SIG-M5 treated with dmso at 0.1 percent for 504 hours (cell line): ENCODE data around the gene ATP13A5.

Experiments used
- DNase-seq: peaks from one replicate; lab custom pipeline; 2025; ENCODE audit not compliant: unreplicated experiment; lab: John Stamatoyannopoulos, UW

The ATP13A5 gene

DNA sequence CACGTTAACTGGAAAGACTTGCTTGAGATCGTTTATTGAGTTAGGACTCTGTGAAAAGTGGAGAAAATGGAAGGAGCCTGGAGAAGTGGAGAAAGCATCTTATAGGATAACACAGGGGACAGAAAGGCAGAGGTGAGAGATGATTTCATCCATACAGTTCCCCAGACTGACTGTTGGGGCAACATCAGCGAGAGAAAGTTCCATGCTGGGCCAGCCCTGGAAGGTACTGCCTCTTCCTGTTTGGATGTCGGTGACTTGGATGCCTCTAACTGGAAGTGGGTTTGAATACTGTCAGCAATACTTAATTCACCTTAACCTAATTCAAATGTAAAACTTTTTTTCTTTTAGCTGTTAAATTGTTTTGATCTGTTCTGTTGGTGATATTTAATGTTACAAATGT is 32.3 kb downstream of the ATP13A5 start:
- no peak for DNase-seq

DNA sequence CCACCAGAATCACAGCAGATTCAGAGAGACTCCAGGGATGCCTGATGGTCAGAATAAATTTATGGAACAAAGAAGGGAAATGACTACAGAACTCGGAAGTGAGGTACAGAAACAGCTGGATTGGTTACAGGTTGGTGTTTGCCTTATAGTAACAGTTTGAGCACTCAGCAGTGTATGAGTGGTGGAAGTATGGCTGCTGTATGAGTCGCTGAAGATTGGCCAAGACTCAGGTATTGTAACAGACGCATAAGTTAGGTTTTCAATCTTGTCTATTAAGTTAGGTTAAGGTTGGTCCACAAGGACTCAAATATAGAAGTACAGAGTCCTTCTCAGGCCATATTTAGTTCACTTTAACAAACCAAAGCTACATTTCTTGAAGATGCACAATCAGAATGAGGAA is 33.1 kb downstream of the ATP13A5 start:
- no peak for DNase-seq

GRCh38 chr3:193344486-193344885 is 34.1 kb downstream of the ATP13A5 start:
- no peak for DNase-seq

GRCh38 chr3:193343726-193344222 is 34.8 kb downstream of the ATP13A5 start:
- no peak for DNase-seq

- no peak for DNase-seq
These were observed 36.0 kb downstream of the ATP13A5 start for GRCh38 chr3:193342551-193342950.

DNA sequence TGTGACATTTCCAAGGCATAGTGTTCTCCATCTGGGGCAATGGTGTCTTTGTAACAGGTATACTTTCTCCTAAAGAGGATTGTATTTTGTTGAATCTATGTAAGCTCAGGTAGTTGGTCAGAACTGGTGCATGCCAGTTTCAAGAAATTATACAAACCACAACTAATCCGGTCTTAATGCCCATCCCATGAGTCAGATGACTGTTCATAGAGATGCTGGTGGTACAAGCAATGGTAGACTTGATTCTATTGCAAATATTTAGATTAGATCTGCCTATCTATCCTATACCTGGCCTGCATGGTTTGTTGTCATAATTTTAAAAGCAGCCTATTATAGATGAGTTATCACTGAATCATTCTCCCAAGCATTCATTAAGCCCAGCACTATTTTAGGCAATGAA is 43.5 kb downstream of the ATP13A5 start:
- DNase-seq, result no peak

GRCh38 chr3:193333229-193333628 is 45.3 kb downstream of the ATP13A5 start:
- DNase-seq, result no peak

- DNase-seq, result no peak
These were observed 47.9 kb downstream of the ATP13A5 start for GRCh38 chr3:193330555-193331204.

DNA sequence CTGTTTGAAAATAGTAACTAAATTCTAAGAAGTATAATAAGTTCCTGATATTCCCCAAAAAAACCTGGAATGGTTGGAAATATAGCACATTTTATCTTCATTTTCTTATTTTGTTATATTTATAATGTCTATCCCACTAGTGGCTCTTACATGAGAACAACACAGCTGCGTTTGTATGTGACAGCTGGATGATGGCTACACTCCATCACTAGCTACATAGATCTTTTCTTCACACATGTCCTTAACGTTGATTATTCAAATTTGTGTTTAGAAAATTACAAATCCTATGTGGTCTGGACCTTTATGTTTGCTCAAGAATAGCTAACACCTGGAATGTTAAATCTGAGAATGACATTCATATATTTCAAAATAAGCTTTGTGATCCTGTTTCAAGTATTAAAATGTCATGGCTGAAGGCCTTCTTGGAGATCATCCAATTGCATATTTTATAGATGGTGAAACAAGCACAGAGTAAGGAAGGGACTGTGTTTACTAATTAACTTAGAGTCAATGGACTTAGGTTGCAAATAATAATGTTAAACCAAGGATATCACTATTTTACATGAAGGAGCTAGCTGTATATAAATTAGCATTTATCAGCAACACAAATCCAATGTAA is 60.8 kb downstream of the ATP13A5 start:
- DNase-seq, result no peak

DNA sequence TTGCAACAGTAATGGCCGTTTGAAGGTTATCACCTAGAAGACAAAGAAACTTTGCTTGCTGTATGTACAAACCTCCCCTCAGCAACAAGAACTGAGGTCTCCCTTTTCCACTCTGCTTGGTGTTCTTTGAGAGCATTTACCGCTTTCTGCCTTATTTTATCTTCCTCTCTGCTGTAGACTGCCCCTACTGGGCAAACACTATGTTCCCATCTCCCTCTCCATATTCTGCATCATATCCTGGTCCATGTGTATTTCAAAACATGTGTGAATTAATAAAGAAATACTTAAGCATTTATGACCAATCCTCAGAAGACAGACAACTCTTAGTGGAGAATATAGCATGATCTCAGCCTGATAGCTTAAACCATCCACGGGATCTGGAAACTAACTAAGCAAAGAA is 64.4 kb downstream of the ATP13A5 start:
- DNase-seq, result no peak

DNA sequence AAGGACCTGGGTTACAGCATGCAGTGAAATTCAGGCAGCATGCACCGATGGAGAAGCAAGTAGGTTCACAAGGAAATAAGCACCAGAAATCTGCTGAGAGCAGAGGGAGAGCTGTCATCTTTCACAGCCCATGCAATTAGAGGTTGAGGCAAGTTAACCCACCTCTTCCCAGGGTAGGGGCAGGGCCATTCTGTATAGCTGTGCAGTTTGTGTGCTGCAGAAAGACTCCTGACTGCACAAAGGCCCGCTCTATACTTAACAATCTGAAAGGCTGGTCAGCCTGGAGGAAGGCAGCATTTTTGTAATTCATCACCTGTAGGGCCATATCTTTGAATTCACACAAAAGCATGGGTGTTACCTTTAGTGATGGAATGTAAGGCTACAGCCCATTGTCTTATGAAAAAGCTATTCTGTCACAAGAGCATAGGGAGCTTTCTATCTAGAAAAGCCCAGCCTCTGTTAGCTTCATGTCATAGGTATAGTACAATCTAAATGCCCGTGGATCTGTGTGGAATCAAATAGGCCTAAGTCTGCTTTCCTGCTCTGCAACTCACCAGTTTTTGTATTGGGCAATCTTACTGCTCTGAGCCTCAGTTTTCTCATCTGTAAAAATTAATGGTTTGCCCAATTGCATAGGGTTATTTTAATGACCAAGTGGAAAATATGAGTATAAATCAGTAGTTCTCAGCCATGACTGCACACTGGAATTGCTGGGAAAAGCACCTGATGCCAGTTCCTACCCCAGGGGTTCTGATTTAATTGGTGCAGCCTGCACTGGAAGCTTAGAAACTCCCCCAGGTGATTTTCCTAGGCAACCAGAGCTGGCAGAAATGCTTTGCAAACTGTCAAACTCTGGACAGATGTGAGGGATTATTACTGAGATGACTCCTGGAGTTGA is 65.2 kb downstream of the ATP13A5 start:
- no peak for DNase-seq

DNA sequence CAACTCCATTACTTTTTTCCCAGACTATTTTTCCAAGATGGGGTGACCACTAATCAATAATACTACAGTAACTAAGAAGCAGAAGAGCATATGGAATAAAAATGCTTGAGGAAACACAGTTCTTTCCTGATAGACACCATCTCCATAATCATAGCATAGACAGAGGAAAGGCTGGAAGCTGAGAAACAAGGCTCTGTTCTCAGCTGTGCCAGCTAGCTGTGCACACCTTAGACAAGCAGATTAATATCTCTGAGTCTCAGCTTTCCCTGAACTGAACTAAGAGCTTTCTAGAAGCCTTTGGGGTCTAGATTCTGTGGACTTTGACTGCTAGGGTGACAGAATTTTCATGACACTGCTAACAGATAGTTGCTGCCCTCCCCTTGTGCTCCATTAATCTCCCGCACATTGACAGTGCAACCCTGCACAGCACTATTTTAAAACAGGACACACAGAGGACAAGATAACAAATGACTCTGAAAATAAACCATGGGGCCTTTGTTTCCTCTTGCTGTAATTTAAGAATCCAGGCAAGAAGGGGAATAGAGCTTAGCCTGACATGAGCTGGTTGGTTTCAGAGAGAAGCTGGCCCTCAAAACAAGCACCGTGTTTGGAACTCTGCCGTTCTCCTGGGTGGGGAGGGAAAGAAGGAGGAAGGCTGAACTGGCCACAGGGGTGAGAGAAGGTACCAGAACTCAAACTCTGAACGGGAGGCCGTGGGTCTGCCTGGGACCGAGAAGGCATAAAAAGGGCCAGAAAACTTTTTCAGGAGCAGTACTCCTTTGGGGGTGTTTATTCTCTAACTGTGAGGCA is 67.4 kb downstream of the ATP13A5 start:
- no peak for DNase-seq

- no peak for DNase-seq
These were observed 73.2 kb downstream of the ATP13A5 start for GRCh38 chr3:193305356-193305755.

- no peak for DNase-seq
These were observed 77.1 kb downstream of the ATP13A5 start for GRCh38 chr3:193301433-193301832.

DNA sequence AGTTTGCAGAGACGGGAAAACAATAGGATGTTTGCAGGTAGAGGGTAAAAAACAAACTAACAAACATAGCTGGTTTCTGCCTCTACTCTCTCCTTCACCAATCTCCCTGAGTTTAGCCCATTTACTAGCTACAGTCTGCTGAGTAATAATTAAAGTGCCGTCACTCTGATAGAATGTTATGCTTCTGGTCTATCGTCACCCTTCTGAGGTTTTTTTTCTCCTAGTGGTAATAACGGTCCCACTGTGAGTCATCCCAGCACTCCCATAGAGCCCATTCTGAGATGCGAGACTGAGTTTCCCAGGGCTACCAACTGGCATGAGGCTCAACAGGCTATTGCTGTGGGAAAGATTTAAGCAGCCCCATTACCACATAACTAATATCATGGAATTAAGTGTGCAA is 81.1 kb downstream of the ATP13A5 start:
- DNase-seq, result no peak

DNA sequence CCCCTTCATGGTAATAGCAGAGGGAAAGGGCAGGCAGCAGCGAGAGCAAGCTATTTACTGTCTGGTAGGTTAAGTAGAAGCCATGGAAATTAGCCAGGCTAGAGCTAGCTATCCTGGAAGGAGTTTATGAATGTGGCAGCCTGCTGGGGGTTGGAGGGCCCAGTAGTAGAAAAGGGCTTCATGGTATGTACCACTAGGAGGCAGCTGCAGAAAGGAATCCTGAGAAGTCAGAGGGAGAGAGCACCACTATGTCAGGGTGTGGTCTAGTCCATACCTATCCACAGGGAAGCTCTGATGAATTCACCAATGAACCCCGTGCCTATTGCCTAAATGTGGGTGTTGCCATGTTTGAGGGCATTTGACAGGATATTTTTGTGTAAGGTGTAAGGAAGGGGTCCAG is 82.6 kb downstream of the ATP13A5 start:
- DNase-seq, result no peak

- no peak for DNase-seq
These were observed 86.2 kb downstream of the ATP13A5 start for GRCh38 chr3:193292386-193292785.

GRCh38 chr3:193271101-193271840 is 107.3 kb downstream of the ATP13A5 start:
- no peak for DNase-seq

DNA sequence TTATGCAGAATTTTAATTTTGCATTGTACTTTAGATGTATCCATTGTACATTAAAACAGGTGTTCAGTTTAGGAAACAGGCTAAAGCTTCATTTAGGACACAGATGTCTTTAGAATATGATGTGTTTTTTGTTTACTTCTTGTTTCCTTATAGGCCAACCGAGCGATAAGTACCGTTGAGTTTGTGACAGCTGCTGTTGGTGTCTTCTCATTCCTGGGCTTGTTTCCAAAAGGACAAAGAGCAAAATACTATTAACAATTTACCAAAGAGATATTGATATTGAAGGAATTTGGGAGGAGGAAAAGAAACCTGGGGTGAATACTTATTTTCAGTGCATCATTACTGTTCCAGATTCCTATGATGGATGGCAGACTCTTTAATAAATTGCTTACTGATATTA is 108.1 kb downstream of the ATP13A5 start:
- no peak for DNase-seq

GRCh38 chr3:193269343-193270028 is 109.1 kb downstream of the ATP13A5 start:
- DNase-seq, result no peak
